GM18907 (cell line): ENCODE data around the gene NECTIN1.
"Not testable (repeated sequence)": the region's sequence is repeated elsewhere in the genome, so short reads cannot be mapped to it uniquely, and the experiment has no call there.

Source experiments
- ATAC-seq: cut with Tn5 transposase; IDR thresholded peaks from one replicate; pipeline ENCODE4 v1.9.1; 2021; ENCODE audit warnings: mild to moderate bottlenecking, moderate library complexity; ENCODE audit not compliant: unreplicated experiment

NECTIN1 gene

GRCh38 chr11:119595941-119596340 lies 133.1 kb downstream of the NECTIN1 start:
- not testable (repeated sequence) for ATAC-seq

GRCh38 chr11:119594639-119595249 lies 134.3 kb downstream of the NECTIN1 start:
- ATAC-seq: no peak

- no peak for ATAC-seq
Measured at GRCh38 chr11:119593346-119593745, 135.7 kb downstream of the NECTIN1 start.

GRCh38 chr11:119592642-119593041 lies 136.4 kb downstream of the NECTIN1 start:
- ATAC-seq: no peak

GRCh38 chr11:119591836-119592310 lies 137.1 kb downstream of the NECTIN1 start:
- no peak for ATAC-seq

- no peak for ATAC-seq
Measured at GRCh38 chr11:119590651-119591351, 138.2 kb downstream of the NECTIN1 start.

GRCh38 chr11:119589001-119589400 lies 140.0 kb downstream of the NECTIN1 start:
- no peak for ATAC-seq
